GM10847 (cell line): Measurements from ENCODE around the gene PKNOX2.

Source experiments
- POLR2A ChIP-seq: IDR thresholded peaks from 2 replicates; pipeline ENCODE4 v1.6.1; 2011; ENCODE audit not compliant: insufficient read length; ENCODE audit errors: extremely low read depth

PKNOX2 gene

DNA sequence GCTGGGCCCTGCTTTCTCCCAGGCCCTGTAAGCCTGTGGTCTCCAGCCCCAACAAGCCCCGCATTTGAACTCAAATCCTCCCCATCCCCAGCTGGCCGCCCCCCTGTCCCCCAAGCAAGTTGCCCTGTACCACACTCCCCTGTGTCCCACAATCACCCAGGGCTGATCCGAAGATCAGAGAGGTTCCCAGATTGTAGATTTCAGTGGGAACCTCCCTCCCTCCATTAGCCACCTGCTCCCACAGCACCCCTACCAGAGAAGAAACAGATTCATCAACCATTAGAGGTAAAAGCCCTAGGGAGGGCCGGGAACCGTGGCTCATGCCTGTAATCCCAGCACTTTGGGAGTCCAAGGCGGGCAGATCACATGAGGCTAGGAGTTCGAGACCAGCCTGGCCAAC, 224.1 kb downstream of the PKNOX2 start:
- no peak for TF ChIP-seq POLR2A

DNA sequence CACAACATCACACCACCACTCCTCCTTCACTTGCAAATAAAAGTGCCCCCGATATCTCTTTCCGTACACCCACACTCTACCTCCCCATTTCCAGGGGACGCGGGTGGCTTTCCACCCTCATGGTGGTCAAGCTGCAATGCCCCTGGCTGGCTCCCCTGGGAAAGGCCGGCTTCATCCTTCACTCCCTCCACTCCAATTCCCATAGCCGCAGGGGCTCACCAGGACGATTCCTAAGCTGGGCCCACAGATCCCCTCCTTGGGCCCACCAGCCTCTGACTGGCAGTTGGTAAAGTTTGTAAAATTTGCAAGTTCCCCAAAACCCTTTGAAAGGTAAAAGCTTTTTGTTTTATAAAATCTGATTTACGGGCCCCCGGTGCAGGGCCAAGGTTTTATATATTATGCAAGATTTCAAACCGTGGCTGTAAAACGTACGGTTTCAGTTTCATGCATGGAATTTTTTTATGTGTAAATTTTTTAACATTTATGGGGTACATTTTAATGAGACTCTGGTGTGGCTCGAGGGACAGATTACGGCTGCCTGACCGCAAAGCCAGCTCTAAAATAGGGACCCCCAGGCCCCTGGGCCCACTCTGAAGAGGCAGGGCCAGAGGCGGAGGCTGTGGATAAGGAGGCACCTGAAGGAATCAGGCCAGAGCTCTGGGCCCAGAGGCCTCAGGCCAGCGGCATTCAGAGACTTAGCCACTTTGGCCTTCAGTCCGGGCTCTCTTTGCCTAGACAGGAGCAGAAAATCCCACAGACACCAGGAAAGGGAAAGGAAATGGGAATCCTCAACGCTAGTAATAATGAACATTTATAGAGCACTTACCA, 225.0 kb downstream of the PKNOX2 start:
- TF ChIP-seq POLR2A: no peak

- no peak for TF ChIP-seq POLR2A
Observed at GRCh38 chr11:125390946-125391345, 226.4 kb downstream of the PKNOX2 start.

DNA sequence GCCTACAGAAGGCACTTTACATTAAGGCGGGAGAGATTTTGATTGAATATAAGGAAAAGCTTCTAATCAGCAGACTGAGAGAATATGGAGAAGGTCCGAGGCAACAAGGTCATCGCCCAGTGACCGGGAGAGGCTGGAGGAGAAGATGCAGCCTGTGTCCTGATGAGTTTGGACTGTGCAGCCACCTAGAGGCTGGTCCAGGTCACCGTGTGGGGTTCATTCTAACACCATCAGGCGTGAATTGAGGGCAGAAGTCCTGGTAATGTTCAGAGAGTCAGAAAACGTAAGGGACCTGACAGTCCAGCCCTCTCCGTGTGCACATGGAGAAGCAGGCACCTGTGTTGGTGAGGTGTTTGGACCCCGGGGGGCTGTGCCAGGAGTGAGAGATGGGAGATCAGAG, 228.8 kb downstream of the PKNOX2 start:
- no peak for TF ChIP-seq POLR2A

DNA sequence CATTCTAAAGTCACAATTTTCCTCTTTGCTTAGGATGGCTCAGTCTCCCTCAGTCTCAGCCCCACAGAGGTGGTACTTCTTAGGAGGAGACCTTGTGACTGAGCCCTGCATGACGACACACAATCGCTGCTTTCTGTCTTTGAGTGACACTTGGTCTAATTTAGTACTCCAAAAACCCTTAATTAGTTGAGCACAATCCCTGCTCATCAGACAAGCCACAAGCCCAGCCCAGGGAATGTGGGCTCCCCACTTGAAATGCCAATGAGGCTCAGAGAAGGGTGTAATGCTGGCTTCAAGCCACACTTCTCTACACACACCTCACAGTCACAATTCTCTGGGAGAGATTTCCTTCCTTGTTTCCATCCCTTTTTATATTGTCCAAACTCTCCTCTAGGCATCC, 229.7 kb downstream of the PKNOX2 start:
- no peak for TF ChIP-seq POLR2A

DNA sequence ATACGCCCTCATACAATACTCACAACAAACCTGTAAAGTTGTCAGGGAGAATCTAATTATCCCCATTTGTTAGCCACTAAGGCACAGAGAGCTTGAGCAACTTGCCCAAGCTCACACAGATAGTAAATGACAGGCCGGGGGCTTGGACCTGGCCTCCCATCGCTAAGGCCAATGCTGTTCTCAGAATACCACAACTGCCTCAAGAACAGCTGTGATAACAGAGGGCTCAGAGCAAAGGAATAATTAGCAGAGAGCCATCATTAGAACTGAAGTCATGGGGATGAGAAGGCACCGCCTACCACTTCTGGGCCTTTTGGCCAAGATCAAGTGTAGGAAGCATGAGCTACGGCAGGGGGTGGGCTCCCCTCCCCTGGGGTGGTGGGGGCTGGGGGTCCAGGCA, 232.9 kb downstream of the PKNOX2 start:
- TF ChIP-seq POLR2A: no peak

DNA sequence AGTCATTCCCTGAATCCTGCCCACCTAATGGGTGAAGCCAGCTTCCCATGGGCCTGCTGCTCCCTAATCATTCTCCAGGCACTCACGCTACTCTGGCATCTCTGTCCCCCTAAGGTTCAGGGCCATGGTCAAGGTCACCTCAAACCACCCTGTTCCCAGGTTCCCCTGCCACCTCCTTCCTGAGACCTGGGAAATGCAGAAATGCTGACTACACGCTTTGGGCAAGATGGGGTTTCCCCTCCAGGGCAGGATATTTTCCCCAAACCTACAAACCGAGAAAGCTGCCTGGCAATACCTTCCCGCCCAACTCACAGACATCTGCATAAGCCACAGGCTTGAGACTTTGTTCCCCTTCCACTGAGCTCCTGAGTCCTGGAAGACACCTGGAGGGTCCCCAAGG, 233.9 kb downstream of the PKNOX2 start:
- no peak for TF ChIP-seq POLR2A

DNA sequence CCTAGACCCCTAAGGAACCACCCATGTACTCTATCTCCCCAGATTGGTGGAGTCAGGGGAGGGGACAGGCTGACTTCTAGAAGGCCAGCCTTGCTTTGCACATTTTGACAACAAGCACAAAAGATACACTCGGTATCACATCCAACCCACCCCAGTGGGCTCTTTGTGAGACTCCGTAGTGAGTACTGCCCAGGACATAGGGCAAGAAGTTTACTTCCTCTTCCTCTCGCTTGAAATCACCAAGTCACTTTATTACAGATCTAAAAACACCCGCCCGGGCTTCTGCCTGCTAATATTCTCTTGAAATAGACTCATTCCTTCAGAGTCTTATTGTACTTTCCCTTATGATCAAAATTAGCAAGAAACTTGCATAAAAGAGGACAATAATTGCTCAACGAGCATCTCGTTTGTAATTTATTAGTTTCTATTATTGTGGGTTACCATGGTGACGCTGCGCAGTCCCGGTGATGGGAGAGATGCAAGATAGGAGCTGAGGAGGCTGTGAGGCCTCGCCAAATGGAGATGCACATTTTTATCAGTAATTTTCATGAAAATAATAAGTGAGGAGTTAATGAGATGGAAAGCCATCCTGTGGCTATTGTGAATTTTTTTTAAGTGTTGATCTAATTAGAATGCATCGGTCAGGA, 234.6 kb downstream of the PKNOX2 start:
- no peak for TF ChIP-seq POLR2A

DNA sequence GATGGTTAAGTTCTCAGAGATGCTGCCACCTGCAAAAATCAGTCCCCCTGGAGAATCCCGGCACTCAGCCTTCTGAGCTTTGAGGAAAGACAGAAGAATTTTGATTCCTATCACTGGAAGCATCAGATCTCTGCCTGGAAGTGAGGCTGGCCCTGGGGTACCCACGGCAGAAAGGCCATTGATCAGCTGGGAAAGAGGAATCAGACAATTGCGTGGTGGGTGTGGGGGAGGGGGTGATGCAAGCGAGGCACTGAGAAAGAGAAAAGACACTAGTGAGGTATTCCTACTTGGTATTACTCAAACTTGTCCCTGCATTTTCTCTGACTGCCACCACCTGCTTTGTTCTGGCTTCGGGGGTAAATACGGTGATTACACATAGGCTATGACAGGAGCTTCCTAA, 235.4 kb downstream of the PKNOX2 start:
- no peak for TF ChIP-seq POLR2A

GRCh38 chr11:125401235-125401634, 236.7 kb downstream of the PKNOX2 start:
- TF ChIP-seq POLR2A: no peak

DNA sequence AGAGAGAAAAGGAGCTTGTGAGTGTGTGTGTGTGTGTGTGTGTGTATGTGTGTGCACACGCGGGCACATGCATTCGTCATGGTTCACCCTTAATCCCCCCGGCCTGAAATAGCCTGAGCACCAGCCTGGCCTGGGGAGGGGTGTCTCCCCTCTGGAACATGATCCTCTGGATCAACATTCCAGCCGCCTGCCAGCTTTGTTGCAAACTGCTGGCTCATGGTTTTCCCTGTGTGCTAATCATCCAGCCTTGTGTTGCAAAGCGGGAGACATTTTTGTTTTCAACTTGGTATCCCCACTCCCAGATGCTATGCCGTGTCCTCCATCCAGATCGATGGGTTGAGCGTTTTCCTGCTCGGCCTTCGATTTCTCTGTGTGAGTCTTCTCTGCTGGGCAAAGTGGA, 237.2 kb downstream of the PKNOX2 start:
- no peak for TF ChIP-seq POLR2A

DNA sequence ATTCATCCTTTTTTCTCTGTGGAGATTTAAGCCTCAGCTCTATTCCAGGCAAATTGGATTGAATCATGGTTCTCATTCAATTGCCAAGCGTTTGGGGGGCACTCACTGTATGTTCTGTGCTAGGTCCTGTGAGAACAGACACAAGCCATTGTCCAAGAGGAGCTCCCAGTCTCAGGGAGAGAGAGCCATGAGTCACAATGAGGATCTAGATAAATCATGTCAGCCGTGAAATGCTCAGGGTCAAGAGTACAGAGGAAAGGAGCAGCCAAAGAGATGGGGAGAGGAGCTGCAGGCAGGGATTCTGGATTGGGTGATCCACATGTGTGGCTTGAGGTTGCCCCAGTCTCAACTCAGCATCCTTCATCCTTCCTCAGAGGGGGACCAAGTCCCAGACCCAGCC, 237.9 kb downstream of the PKNOX2 start:
- TF ChIP-seq POLR2A: no peak

- no peak for TF ChIP-seq POLR2A
Observed at GRCh38 chr11:125404157-125404810, 239.7 kb downstream of the PKNOX2 start.

DNA sequence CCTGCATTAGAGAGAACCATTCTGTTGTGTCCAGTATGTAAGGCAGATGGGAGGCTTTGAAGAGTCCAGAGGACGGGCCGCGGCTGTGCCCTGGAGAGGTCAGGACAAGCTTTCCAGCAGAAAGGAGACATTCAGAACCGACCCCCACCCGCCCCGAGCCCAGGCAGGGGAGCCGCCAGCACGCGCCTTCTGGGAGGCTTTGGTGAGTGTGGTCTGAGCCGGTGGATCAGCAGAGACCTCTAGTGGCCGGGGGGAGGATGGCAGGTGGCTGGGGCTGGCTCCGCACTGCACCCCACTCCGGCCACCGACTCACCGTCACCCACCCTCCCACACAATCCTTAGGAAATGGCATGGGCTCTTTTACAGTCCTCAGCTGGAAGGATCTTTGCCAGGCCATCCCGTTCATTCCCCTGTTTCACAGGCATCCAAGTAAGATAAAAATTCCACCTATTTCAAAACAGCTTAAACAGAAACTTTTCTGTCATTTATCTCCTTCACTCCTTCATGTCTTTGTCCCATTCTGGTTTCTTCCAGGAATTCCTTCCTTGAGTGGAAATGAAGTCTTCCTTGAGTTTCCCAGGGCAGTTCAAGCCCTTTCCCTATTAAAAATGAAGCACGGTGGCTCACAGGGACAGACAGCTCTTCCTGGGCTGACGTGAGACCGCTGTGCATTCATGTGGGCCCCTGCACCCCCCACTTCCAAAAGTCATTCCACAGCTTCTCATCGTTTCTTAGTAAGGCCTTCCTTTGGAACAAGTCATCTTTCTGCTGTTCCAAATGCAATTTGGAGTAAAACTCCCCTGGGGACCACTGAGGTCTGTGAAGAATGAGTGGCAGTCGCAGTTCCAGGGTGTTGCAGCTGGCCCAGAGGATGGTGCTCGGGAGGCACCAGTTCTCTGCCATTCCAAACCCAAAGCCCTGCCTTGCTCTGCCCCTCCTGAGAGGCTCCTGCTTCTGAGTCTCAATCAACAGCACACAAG, 240.6 kb downstream of the PKNOX2 start:
- TF ChIP-seq POLR2A: no peak

- no peak for TF ChIP-seq POLR2A
Observed at GRCh38 chr11:125407046-125407445, 242.5 kb downstream of the PKNOX2 start.
